Measurements from ENCODE around the gene SLC10A3. TPM values are rescaled to one million over a fixed set of nuclear protein-coding genes. Genes with fewer than 3 reads are reported as not detected.

SLC10A3 gene
- total and polyA plus RNA-seq, 3 donors from 2014 or later = 22.4 to 26.5 (median 25.0) TPM

DNA sequence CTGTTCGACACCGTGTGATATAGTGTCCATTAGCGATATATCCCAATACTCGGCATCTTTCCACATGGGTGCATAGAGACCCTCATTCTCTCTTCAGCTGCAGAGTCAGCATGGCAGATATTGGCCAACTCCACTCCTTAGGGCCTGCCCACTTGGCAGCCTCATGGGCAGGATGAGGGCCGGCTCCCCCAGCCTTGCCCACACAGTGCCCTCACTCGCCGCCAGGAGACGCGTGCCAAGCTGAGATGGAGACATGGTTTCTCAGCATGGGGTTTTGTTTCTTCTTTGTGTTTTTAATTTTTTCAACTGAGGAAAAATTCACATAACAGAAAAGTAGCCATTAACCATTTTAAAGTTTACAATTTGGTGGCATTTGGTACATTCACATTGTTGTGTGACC, 37.6 kb downstream of the SLC10A3 start:
- no peaks in the 10 kb centered on the region for H3K9me3 ChIP-seq
- no peaks in the 10 kb centered on the region for H3K4me1 ChIP-seq
- H3K36me3 ChIP-seq (ENCODE audit: low read depth, missing control alignments) = no peaks in the 10 kb centered on the region
- no peak overlapping the region for H3K4me3 ChIP-seq
- intact Hi-C loops (cut with DNase I; ENCODE audit: low total_unique reads) = no loop called here
- no peak for TF ChIP-seq POLR2A (IDR thresholded peaks at IDR 0.05)
- TF ChIP-seq CTCF (IDR thresholded peaks at IDR 0.05) = no peak
- H3K27ac ChIP-seq = no peak overlapping the region
- 91 to 95% methylated on average over 7 to 9 of the region's 9 CpGs for WGBS, 2 donors
- no peak for DNase-seq
- H3K27me3 ChIP-seq = no peaks in the 10 kb centered on the region

DNA sequence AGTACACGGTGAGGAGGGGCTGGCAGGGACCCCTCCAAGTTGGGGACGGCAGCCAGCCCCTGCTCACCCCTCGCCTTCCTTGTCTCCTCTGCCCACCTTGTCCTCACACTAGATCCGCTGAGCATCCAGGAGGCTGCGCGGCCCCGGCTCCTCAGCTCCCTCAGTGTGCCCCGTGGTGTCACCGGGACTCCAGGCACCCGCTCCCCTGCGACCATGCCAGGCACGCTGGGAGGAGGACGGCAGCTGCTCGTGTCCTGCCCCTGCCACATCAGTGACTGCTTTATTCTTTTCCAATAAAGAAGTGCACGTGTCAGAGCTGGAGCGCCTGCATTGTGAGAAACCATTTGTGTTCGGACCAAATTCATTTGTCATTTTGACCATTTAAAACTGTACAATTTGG, 40.1 kb downstream of the SLC10A3 start:
- DNase-seq = no peak
- Histone ChIP-seq H3K4me1 (no peaks in the 10 kb centered on the region), H3K27ac (no peak overlapping the region), H3K36me3 (ENCODE audit: low read depth, missing control alignments) (no peaks in the 10 kb centered on the region), H3K9me3 (no peaks in the 10 kb centered on the region), H3K27me3 (no peaks in the 10 kb centered on the region), H3K4me3 (no peak overlapping the region)
- no peak for TF ChIP-seq CTCF (IDR thresholded peaks at IDR 0.05)
- no peak for TF ChIP-seq POLR2A (IDR thresholded peaks at IDR 0.05)
- WGBS, 2 donors = 86 to 94% methylated on average over 4 to 17 of the region's 17 CpGs
- intact Hi-C loops (cut with DNase I; ENCODE audit: low total_unique reads) = no loop called here

- Histone ChIP-seq H3K27ac (no peak overlapping the region), H3K9me3 (no peaks in the 10 kb centered on the region), H3K36me3 (ENCODE audit: low read depth, missing control alignments) (no peaks in the 10 kb centered on the region), H3K4me3 (no peak overlapping the region), H3K27me3 (no peaks in the 10 kb centered on the region), H3K4me1 (peaks cover 5% of the 10 kb centered on the region)
- TF ChIP-seq POLR2A (IDR thresholded peaks at IDR 0.05) (no peak), CTCF (IDR thresholded peaks at IDR 0.05) (no peak)
- intact Hi-C loops (cut with DNase I; ENCODE audit: low total_unique reads) = no loop called here
- no peak for DNase-seq
- WGBS, 2 donors = 94% methylated on average over 18 of the region's 18 CpGs; no CpG with 5 or more reads in 1 of the 2 donors
Measured at GRCh38 chrX:154449618-154450017, 40.8 kb downstream of the SLC10A3 start.

- H3K27me3 ChIP-seq = no peaks in the 10 kb centered on the region
- H3K36me3 ChIP-seq (ENCODE audit: low read depth, missing control alignments) = no peaks in the 10 kb centered on the region
- H3K9me3 ChIP-seq = no peaks in the 10 kb centered on the region
- no peak overlapping the region for H3K27ac ChIP-seq
- DNase-seq = no peak
- H3K4me3 ChIP-seq = no peak overlapping the region
- peaks cover 5% of the 10 kb centered on the region for H3K4me1 ChIP-seq
- intact Hi-C loops (cut with DNase I; ENCODE audit: low total_unique reads) = no loop called here
- TF ChIP-seq CTCF (IDR thresholded peaks at IDR 0.05) = no peak
- TF ChIP-seq POLR2A (IDR thresholded peaks at IDR 0.05) = no peak
- 93% methylated on average over 5 to 8 of the region's 14 CpGs for WGBS, 2 donors
Measured at GRCh38 chrX:154448484-154448883, 41.9 kb downstream of the SLC10A3 start.

DNA sequence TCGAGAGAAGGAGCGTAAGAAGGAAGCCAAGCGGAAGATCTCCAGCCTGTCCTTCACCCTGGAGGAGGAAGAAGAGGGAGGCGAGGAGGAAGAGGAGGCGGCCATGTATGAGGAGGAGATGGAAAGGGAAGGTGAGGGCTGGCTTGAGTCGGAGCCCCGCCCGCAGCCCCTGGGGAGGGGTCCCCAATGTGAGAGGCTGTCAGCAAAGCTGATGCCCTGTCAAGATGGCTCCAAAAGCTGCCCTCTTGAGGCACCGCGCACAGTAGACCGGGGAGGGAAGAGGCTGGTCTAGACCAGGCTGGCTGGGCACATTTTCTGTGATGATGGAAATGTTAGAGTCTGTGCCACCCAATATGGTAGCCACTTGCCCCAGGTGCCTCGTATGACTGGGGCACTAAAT, 44.0 kb downstream of the SLC10A3 start:
- no peak overlapping the region for H3K27ac ChIP-seq
- intact Hi-C loops (cut with DNase I; ENCODE audit: low total_unique reads) = no loop called here
- H3K9me3 ChIP-seq = no peaks in the 10 kb centered on the region
- no peaks in the 10 kb centered on the region for H3K27me3 ChIP-seq
- TF ChIP-seq CTCF (IDR thresholded peaks at IDR 0.05) (no peak), POLR2A (IDR thresholded peaks at IDR 0.05) (no peak)
- no peak for DNase-seq
- H3K4me1 ChIP-seq = peaks cover 5% of the 10 kb centered on the region
- WGBS, 2 donors = 97 to 99% methylated on average over 6 to 9 of the region's 12 CpGs
- no peaks in the 10 kb centered on the region for H3K36me3 ChIP-seq (ENCODE audit: low read depth, missing control alignments)
- no peak overlapping the region for H3K4me3 ChIP-seq

Measured in testis (tissue), 3 donors.